HepG2 (cell line): ENCODE measurements around the gene B3GNT9. TPM values are rescaled to one million over a fixed set of nuclear protein-coding genes. Genes with fewer than 3 reads are reported as not detected.

Source experiments
- CCAR2 ChIP-seq: fragments of 200-400 bp; formaldehyde crosslinking; optimal IDR thresholded peaks from 2 replicates; pipeline ENCODE3; 2018; ENCODE audit warnings: low read depth, mild to moderate bottlenecking, low read length, moderate library complexity
- HMG20A ChIP-seq: IDR thresholded peaks from 2 replicates; pipeline ENCODE4 v1.6.1; 2016; ENCODE audit warnings: borderline replicate concordance
- KLF16 ChIP-seq, 2 experiments: sonication (generic) in 1 of 2; formaldehyde crosslinking in 1 of 2; IDR thresholded peaks; 2 replicates each; pipeline versions ENCODE4 v1.6.1 to v1.8.0; 2016 to 2023; ENCODE audit warnings: missing genetic modification reagents in 2 of 2, missing compliant biosample characterization in 1 of 2
- KMT2A ChIP-seq: sonication (generic); formaldehyde crosslinking; IDR thresholded peaks from 2 replicates; pipeline ENCODE4 v1.4.0; 2020; ENCODE audit warnings: missing genetic modification reagents
- MTA3 ChIP-seq: sonication (generic); formaldehyde crosslinking; IDR thresholded peaks from 2 replicates; pipeline ENCODE4 v1.4.0; 2020; ENCODE audit warnings: missing genetic modification reagents
- MTF1 ChIP-seq: sonication (generic); formaldehyde crosslinking; IDR thresholded peaks from 2 replicates; pipeline ENCODE4 v1.5.0; 2020; ENCODE audit warnings: missing genetic modification reagents
- PCBP2 ChIP-seq: fragments of 200-400 bp; formaldehyde crosslinking; optimal IDR thresholded peaks from 2 replicates; pipeline ENCODE3; 2018; ENCODE audit warnings: low read length, low read depth; ENCODE audit not compliant: poor library complexity, severe bottlenecking
- SALL1 ChIP-seq: sonication (generic); formaldehyde crosslinking; IDR thresholded peaks from 2 replicates; pipeline ENCODE4 v1.8.0; 2022; ENCODE audit warnings: mild to moderate bottlenecking, missing genetic modification reagents
- SAP130 ChIP-seq: IDR thresholded peaks from 2 replicates; pipeline ENCODE4 v1.6.1; 2016; ENCODE audit warnings: low read depth
- SKI ChIP-seq: fragments of 450-650 bp; IDR thresholded peaks from one replicate; pipeline ENCODE4 v1.6.1; 2018; ENCODE audit warnings: mild to moderate bottlenecking; ENCODE audit not compliant: partially characterized antibody
- UBTF ChIP-seq: sonication (generic); formaldehyde crosslinking; IDR thresholded peaks from 2 replicates; pipeline ENCODE4 v1.4.0; 2020; ENCODE audit warnings: mild to moderate bottlenecking, missing genetic modification reagents
- ZFAT ChIP-seq: sonication (generic); formaldehyde crosslinking; conservative IDR thresholded peaks from 2 replicates; pipeline ENCODE4 v1.8.1; 2023; ENCODE audit warnings: missing genetic modification reagents, inconsistent platforms
- ZMAT3 ChIP-seq: sonication (generic); formaldehyde crosslinking; conservative IDR thresholded peaks from 2 replicates; pipeline ENCODE4 v1.7.0; 2021; ENCODE audit warnings: missing genetic modification reagents
- ZNF136 ChIP-seq: sonication (generic); formaldehyde crosslinking; IDR thresholded peaks from 2 replicates; pipeline ENCODE4 v1.8.1; 2022; ENCODE audit warnings: low read depth, mild to moderate bottlenecking, moderate library complexity, missing genetic modification reagents
- ZNF180 ChIP-seq: sonication (generic); formaldehyde crosslinking; IDR thresholded peaks from 2 replicates; pipeline ENCODE4 v1.4.0; 2020; ENCODE audit warnings: low read depth, missing genetic modification reagents, borderline replicate concordance
- ZNF331 ChIP-seq: sonication (generic); formaldehyde crosslinking; IDR thresholded peaks from 2 replicates; pipeline ENCODE4 v1.4.0; 2020; ENCODE audit warnings: missing genetic modification reagents
- ZNF451 ChIP-seq: sonication (generic); formaldehyde crosslinking; IDR thresholded peaks from 2 replicates; pipeline ENCODE4 v1.5.0; 2020; ENCODE audit warnings: mild to moderate bottlenecking, missing genetic modification reagents
- ZNF547 ChIP-seq: sonication (generic); formaldehyde crosslinking; IDR thresholded peaks from 2 replicates; pipeline ENCODE4 v1.5.1; 2020; ENCODE audit warnings: mild to moderate bottlenecking, missing genetic modification reagents
- ZNF720 ChIP-seq: sonication (generic); formaldehyde crosslinking; IDR thresholded peaks from 2 replicates; pipeline ENCODE4 v1.4.0; 2020; ENCODE audit warnings: missing genetic modification reagents
- ZNF770 ChIP-seq: sonication (generic); formaldehyde crosslinking; IDR thresholded peaks from 2 replicates; pipeline ENCODE4 v1.5.0; 2020; ENCODE audit warnings: mild to moderate bottlenecking, missing genetic modification reagents
- ZNF772 ChIP-seq: sonication (generic); formaldehyde crosslinking; IDR thresholded peaks from 2 replicates; pipeline ENCODE4 v1.5.0; 2020; ENCODE audit warnings: mild to moderate bottlenecking, missing genetic modification reagents
- ZNF780A ChIP-seq: sonication (generic); formaldehyde crosslinking; IDR thresholded peaks from 2 replicates; pipeline ENCODE4 v1.8.0; 2022; ENCODE audit warnings: mild to moderate bottlenecking, missing genetic modification reagents, moderate library complexity
- ZNF790 ChIP-seq: sonication (generic); formaldehyde crosslinking; IDR thresholded peaks from 2 replicates; pipeline ENCODE4 v1.8.0; 2022; ENCODE audit warnings: missing genetic modification reagents, mild to moderate bottlenecking, borderline replicate concordance
- polyA plus RNA-seq, 8 experiments: library from polyadenylated mRNA; depleted of rRNA in 3 of 8; stranded (reverse) in 7 of 8; unstranded in 1 of 8; fragments of >200 nt; fragmentation: Illumina TruSeq in 4 of 8; extraction: Trizol in 4 of 8; gene quantifications; 2 replicates each; pipeline versions ENCODE4 v1.2.1 to v1.2.3, GENCODE V29; 2011 to 2016; ENCODE audit warnings: low read depth in 4 of 8, missing spikeins in 1 of 8, mixed read lengths in 1 of 8; ENCODE audit not compliant: insufficient read depth in 1 of 8
- total RNA-seq, 5 experiments: library from RNA; depleted of rRNA; stranded (reverse); fragments of >200 nt; fragmentation: Illumina TruSeq; extraction: Trizol; gene quantifications; 2 replicates each; pipeline ENCODE4 v1.2.3, GENCODE V29; 2016; ENCODE audit warnings: low read depth in 1 of 5
- TF ChIP-seq, protein P1 (sequence below): sonication (generic); formaldehyde crosslinking; IDR thresholded peaks from 2 replicates; pipeline ENCODE4 v1.4.0; 2020; ENCODE audit warnings: missing genetic modification reagents
- TF ChIP-seq, protein P2 (sequence below): sonication (generic); formaldehyde crosslinking; IDR thresholded peaks from 2 replicates; pipeline ENCODE4 v1.4.0; 2020; ENCODE audit warnings: mild to moderate bottlenecking, missing genetic modification reagents

The B3GNT9 gene
- total and polyA plus RNA-seq, 2 of the 13 experiments (the other 11 are each of a cell fraction or from before 2014, with no cell fraction given) = 1.5 to 3.1 TPM

DNA sequence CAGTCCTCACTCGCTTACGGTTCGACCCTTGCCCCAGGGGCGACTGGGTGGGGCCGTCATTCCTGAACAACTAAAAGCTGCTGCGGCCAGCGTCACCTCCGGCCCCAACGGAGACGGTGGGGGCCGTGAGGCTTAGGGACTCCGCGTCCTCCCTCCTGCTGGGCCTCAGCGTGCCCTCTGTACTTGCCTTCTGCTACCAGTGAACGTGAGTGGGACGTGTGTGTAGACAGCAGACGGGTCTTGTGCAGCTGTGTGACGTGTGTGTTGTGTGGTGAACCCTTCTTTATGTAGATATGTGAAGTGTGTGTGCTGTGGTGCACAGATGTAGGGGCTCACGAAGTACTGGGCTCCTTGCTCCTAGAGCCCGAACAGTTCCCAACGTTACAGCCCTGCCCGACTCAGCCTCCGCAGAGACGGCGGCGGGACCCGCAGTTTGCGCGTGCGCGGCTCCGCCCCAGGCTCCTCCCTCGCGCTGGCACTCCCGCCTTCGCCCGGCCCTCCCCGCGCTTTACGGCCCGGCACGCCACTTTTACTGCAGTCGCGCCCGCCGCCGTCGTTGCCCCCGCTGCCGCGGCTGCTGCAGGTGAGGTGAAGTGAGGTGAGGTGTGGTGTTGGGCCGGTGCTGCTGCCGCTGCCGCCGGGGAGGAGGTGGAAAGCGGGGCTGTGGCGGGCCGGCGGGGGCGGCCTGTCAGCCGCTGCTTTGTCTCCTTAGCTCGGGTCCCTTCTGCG, 41.2 kb downstream of the B3GNT9 start, which contains the start of gene PHAF1 (continued):
- peak; percentile 69 for TF ChIP-seq ZNF331 (CRISPR knock-in tag)
- 0 out of 2 replicates have a peak, but pooled peaks have one; percentile 74 for TF ChIP-seq ZNF772 (CRISPR knock-in tag)
- peak; percentile 75 for TF ChIP-seq UBTF (CRISPR knock-in tag)
- TF ChIP-seq ZNF180 (CRISPR knock-in tag) = no peak; the same call in 1 of the 2 replicates
- TF ChIP-seq ZMAT3 = peak; percentile 90; the same call in 1 of the 2 replicates
- no peak for TF ChIP-seq ZNF720
- no peak for TF ChIP-seq ZFAT (CRISPR knock-in tag)
- TF ChIP-seq PCBP2 = no peak
- TF ChIP-seq, protein P1, sequence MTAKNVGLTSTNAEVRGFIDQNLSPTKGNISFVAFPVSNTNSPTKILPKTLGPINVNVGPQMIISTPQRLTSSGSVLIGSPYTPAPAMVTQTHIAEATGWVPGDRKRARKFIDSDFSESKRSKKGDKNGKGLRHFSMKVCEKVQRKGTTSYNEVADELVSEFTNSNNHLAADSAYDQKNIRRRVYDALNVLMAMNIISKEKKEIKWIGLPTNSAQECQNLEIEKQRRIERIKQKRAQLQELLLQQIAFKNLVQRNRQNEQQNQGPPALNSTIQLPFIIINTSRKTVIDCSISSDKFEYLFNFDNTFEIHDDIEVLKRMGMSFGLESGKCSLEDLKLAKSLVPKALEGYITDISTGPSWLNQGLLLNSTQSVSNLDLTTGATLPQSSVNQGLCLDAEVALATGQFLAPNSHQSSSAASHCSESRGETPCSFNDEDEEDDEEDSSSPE (CRISPR knock-in tag) = peak; percentile 92
- 0 out of 2 replicates have a peak, but pooled peaks have one; percentile 35 for TF ChIP-seq ZNF790 (CRISPR knock-in tag)
- TF ChIP-seq MTA3 (CRISPR knock-in tag) = no peak
- no peak for TF ChIP-seq HMG20A (CRISPR knock-in tag)
- TF ChIP-seq SKI = peak; percentile 66
- peak; percentile 54; the same call in 1 of the 2 replicates for TF ChIP-seq ZNF547 (CRISPR knock-in tag)
- no peak; the same call in 1 of the 2 replicates for TF ChIP-seq MTF1 (CRISPR knock-in tag)
- peak; percentile 17; the same call in 1 of the 2 replicates for TF ChIP-seq ZNF136 (CRISPR knock-in tag)
- TF ChIP-seq, protein P2, sequence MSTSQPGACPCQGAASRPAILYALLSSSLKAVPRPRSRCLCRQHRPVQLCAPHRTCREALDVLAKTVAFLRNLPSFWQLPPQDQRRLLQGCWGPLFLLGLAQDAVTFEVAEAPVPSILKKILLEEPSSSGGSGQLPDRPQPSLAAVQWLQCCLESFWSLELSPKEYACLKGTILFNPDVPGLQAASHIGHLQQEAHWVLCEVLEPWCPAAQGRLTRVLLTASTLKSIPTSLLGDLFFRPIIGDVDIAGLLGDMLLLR (CRISPR knock-in tag) = peak; percentile 71; the same call in 1 of the 2 replicates
- TF ChIP-seq KLF16 (CRISPR knock-in tag; IDR thresholded peaks at IDR 0.05) = peak; percentile 57 to 72; a peak in 1 of 4 replicates
- peak; percentile 23; the same call in 1 of the 2 replicates for TF ChIP-seq ZNF451 (CRISPR knock-in tag)
- TF ChIP-seq KMT2A = peak; percentile 88
- peak; percentile 88 for TF ChIP-seq SALL1 (CRISPR knock-in tag)
- peak; percentile 41 for TF ChIP-seq CCAR2
- peak; percentile 95 for TF ChIP-seq SAP130
- TF ChIP-seq ZNF770 (CRISPR knock-in tag) = peak; percentile 98
- TF ChIP-seq ZNF780A = peak; percentile 60; the same call in 1 of the 2 replicates
